GM15510 (cell line): ENCODE data around the gene GABPB1.

Experiments
- POLR2A ChIP-seq: IDR thresholded peaks from 3 replicates; pipeline ENCODE4 v1.6.1; 2011; ENCODE audit warnings: borderline replicate concordance; ENCODE audit not compliant: insufficient read length; ENCODE audit errors: extremely low read depth

GABPB1 gene

DNA sequence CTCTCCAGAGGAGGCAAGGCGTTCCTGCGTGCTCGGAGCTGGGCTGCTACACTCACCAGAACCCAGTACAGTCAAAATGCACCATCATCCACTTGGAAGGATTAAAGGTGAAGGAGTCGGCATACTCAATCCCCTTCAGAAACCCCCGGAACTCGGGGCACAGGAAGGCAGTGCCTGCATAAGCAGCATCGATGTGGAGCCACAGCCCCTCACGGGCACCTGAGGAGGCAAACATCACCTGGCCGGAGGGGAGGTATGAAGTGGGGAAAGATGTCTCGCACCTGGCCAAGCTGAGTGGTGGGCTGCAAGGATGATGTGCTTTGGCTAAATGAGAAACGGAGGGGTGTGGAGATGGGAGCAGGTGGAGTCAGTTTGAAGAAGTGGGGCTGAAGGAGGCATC, 102.4 kb downstream of the GABPB1 start:
- TF ChIP-seq POLR2A: no peak

DNA sequence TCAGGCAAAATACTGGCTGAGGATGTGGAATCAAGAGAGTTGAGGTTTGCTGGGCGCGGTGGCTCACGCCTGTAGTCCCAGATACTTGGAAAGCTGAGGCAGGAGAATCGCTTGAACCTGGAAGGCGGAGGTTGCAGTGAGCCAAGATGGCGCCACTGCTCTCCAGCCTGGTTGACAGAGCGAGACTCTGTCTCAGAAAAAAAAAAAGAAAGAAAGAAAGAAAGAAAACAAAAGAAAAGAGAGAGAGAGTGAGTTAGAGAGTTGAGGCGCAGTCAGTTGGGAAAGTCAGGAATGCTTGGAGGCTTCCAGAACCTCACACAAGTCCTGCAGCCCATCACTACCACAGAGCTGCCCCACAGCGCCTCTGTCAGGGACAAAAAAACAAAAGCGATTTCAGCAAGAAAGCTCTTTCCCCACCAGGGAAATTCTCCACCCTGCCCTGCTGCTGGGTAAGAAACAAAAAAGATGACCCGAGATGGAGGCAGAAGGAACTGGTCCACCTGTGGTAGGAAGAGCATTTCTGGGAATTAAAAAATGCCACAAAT, 103.3 kb downstream of the GABPB1 start:
- TF ChIP-seq POLR2A: no peak

DNA sequence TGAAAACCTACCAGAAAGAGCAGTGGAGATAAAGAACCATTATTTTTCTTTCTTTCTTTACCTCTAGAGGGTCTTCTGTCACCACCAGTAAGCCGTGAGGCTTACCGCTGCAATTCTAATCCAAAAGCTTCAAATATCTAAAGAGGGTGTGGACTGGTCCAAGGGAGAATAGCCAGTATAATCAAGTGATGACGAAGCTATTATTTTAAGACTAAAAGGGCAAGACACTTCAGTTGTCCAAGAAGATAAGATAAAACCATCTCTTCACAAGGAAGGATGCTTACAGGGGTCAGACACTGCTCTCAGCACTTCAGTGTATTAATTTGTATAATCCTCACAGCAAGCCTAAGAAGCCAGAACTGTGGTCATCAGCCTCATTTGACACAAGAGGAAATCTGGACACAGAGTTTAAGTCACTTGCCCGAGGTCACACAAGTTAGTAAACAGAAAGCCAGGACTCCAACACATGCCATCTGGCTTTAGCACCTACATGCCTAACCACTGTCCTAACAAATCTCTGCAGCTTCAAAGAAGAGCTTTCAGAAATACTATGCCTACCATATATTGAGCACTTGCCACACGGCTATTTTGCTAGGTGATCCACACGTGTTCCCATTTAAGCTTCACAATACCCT, 104.1 kb downstream of the GABPB1 start:
- no peak for TF ChIP-seq POLR2A

- no peak for TF ChIP-seq POLR2A
Measured at GRCh38 chr15:50249704-50250103, 105.3 kb downstream of the GABPB1 start.

DNA sequence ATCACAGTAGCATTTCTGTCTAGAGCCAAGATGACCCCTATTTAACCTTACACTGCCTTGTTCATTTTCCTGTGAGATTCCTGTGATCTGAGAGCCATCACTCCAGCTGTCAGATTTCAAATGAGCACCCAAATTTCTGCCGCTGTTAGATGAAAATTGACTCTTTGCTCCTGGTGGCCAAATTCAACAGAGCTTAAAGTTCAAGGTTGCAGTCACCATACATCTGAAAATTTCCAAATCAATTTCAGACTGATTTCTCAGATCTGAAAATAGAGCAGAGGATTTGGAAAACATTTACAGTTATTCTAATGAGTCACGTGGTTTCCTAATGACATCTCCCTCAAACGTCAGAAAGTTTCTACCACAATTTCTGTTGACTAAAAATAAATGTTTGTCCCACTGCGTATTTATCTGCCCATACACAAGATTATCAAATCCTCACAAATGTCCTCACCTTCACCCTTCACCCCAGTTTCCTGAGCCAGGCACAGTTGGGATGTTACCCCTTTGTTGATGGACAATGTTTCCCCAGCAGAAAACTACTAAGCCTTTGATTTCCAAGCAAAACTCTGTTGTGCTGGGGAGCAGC, 105.9 kb downstream of the GABPB1 start:
- no peak for TF ChIP-seq POLR2A

DNA sequence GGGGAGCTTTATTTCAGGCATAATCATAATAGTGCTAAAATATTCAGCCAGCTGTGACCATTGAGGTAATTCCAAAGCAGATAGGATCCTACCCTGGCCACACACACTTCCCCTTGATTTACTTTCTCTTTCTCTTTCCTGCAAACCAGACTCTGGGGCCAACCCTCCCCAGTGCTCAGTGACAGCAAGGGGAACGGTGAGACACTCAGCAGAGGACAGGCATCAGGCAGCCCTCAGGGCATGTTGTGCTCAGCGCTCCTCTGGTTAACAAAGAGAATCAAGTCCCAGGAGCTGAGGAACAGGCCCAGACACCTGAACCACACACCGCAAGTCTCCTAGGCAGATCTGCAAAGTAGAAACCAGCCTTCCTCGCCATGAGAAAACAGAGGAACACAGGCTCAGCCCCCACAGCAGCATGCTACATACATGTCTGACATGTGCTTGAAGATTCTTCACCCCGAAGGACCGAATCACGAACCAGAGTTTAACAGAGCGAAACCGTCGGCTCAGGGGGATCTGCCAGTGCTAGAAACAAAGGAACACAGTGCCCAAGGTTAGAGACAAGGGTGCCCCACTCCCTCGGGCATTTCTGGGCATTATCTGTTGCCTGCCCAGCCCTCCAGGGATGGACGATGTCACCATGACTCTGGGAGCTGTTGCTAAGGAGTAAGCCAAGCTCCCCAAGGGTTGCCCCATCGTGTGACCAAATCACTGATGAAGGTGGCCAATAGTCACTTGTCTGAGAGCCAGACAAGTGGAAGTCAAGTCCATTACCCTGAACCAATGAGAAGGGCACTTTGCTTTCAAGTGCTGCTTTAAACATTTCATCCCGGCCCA, 107.0 kb downstream of the GABPB1 start:
- peak; percentile 46 for TF ChIP-seq POLR2A

- TF ChIP-seq POLR2A: no peak
Measured at GRCh38 chr15:50246631-50247030, 108.4 kb downstream of the GABPB1 start.

DNA sequence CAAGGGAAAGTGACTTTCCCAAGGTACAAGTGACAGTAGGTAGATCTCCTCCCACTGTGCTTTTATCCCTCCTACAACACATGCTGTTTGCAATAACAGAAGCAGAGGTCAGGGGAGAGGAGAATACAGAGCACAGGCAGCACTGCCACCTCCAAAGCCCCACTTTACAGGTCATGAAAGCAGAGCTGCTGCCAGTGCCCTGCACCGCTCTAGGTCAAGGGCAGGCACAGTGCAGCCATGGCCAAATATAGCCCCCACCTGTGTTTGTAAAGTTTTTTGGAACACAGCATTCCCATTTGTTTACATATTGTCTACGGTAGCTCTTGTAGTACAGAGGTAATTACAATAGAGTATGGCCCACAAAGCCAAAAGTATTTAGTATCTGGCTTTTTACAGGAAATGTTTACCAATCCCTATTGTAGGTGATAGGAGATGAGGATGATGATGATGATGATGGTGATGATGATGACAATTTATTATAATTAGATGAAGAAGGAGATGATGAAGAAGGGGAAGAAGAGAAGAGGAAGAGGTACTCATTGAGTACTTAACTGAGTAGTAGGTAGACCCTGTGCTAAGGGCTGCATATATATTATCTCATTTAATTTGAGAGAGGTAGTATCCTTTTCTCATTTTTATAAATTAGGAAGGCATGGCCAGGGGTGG, 109.9 kb downstream of the GABPB1 start:
- no peak for TF ChIP-seq POLR2A

- no peak for TF ChIP-seq POLR2A
Measured at GRCh38 chr15:50244153-50244552, 110.8 kb downstream of the GABPB1 start.

DNA sequence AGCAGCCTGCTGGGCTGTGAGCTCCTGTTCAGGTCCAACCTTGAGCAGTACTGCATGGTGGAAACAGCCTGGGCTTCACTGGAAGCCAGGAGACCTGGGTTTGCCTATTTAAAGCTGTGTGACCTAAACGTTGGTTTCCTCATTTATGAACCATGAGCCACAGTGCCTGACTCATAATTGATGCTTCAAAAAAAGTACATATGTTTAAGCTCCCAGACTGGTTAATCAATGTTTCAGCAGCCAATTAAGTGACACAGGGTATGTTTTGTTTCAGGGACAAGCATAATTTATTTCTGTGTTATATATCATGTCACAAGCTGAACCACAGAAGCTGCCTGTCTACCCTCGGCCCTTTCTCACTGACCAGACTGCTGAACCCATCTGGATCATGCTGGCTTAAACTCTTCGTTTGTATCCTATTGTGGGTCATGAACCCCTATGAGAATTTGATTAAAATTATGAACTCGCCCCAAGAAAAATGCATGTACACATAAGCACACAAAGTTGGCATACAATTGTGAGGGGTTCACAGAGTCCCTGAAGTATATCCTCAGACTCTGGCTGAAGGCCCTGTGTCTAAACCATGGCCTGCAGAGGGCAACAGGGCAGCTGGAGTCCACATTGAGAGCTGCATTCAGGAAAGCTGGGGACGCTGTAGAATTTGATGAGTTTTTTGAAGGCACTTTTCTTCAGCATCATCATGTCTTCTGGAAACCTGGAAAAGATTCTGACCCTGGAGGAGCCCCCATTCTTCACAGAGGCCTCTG, 113.1 kb downstream of the GABPB1 start:
- no peak for TF ChIP-seq POLR2A

- no peak for TF ChIP-seq POLR2A
Measured at GRCh38 chr15:50238255-50238654, 116.7 kb downstream of the GABPB1 start.

GRCh38 chr15:50236433-50236832, 118.6 kb downstream of the GABPB1 start:
- TF ChIP-seq POLR2A: no peak

GRCh38 chr15:50235794-50236193, 119.2 kb downstream of the GABPB1 start:
- TF ChIP-seq POLR2A: no peak

- TF ChIP-seq POLR2A: no peak
Measured at GRCh38 chr15:50234764-50235163, 120.2 kb downstream of the GABPB1 start.

DNA sequence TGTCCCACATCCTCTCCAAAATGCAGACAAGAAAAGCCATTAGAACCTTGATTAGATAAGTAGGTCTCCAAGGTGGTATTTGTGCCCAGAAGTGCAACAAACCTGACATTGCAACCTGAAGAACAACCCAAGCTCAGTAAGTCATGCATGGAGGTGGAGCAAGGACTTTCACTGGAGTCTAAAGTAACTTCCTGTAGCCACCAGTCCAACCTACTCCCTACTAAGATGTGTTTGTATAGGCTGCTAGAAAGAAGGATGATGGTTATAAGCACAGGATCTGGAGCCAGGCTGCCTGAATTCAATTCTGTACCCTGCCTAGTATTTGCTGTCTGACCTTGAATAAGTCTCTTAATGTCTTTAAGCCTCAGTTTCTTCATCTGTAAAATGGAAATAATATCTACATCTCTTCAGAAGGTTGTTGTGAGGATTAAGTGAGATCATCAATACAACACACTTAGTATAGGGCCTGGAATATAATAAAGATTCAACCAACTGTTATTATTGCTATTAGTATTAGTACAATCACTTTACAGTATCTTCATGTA, 121.7 kb downstream of the GABPB1 start:
- no peak for TF ChIP-seq POLR2A

DNA sequence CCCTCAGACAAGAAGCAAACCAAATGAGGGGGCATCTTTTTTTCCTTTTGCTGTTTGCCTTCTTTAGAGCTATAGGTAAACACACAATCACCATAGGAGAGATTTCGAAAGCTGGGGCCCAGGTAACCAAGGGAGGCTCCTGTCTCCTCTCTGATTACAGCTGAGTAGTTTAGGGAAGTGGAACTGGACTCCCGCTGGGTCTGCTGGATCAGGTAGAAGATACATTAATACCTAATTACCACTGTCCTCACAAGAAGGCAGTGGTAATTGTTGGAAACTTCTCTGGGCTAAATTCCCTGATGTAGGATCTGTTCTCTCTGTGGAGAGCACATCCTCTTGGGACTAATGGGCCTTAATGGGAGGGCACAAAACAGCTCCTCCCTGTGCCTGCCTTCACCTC, 122.2 kb downstream of the GABPB1 start:
- no peak for TF ChIP-seq POLR2A
